A673 (cell line): Measurements from ENCODE around the gene MARK3. TPM values are rescaled to one million over a fixed set of nuclear protein-coding genes. Genes with fewer than 3 reads are reported as not detected.

Source experiments
- BruUV-seq: library from RNA; stranded (reverse); fragments of 400-500 nt; replicated peaks from 2 replicates; lab custom pipeline; 2021; lab: Mats Ljungman, UMichigan
- CTCF ChIA-PET: fragments of 300-600 bp; sonication (Branson Sonifier 250); formaldehyde crosslinking; loops from one replicate; lab custom pipeline; 2022; ENCODE audit warnings: antibody characterized with exemption; lab: Charles Lee
- POLR2A ChIA-PET: fragments of 300-600 bp; sonication (Branson Sonifier 250); formaldehyde crosslinking; loops from one replicate; lab custom pipeline; 2022; ENCODE audit warnings: antibody characterized with exemption; ENCODE audit not compliant: low non-redundant PET; lab: Charles Lee
- DNase-seq: peaks from one replicate; pipeline ENCODE4 v3.0.0-alpha.2; 2015; ENCODE audit warnings: low spot score
- H3K27ac ChIP-seq: fragments of 200-600 bp; sonication (generic); 2 replicates; pipeline ENCODE4 v1.5.1; 2016; ENCODE audit warnings: mixed run types, low read depth, mild to moderate bottlenecking, mixed read lengths, antibody characterized with exemption, low read length; ENCODE audit not compliant: poor library complexity, severe bottlenecking
- H3K27me3 ChIP-seq: fragments of 200-600 bp; sonication (generic); replicated peaks from 2 replicates; pipeline ENCODE4 v1.6.1; 2017; ENCODE audit warnings: mixed run types, low read depth, mild to moderate bottlenecking, mixed read lengths, antibody characterized with exemption, low read length; ENCODE audit not compliant: insufficient read depth, poor library complexity
- H3K36me3 ChIP-seq: fragments of 200-600 bp; sonication (generic); 2 replicates; pipeline ENCODE4 v1.6.1; 2016; ENCODE audit warnings: mixed run types, mild to moderate bottlenecking, mixed read lengths, antibody characterized with exemption, low read length; ENCODE audit not compliant: insufficient read depth, poor library complexity, severe bottlenecking
- H3K4me1 ChIP-seq: fragments of 200-600 bp; sonication (generic); 2 replicates; pipeline ENCODE4 v1.6.1; 2017; ENCODE audit warnings: mixed run types, mild to moderate bottlenecking, mixed read lengths, antibody characterized with exemption, low read length; ENCODE audit not compliant: insufficient read depth, poor library complexity, severe bottlenecking
- H3K4me3 ChIP-seq: fragments of 200-600 bp; sonication (generic); 2 replicates; pipeline ENCODE4 v1.5.1; 2016; ENCODE audit warnings: low read depth, mixed run types, mild to moderate bottlenecking, mixed read lengths, low read length; ENCODE audit not compliant: poor library complexity, severe bottlenecking
- H3K9me3 ChIP-seq: fragments of 200-600 bp; sonication (generic); 2 replicates; pipeline ENCODE4 v1.6.1; 2016; ENCODE audit warnings: mixed run types, low read depth, mild to moderate bottlenecking, mixed read lengths, antibody characterized with exemption, low read length; ENCODE audit not compliant: poor library complexity, severe bottlenecking
- EZH2 ChIP-seq: fragments of 200-600 bp; sonication (generic); IDR thresholded peaks from 2 replicates; pipeline ENCODE4 v1.6.1; 2017; ENCODE audit warnings: borderline replicate concordance, low read depth, mild to moderate bottlenecking, mixed read lengths, antibody characterized with exemption, low read length; ENCODE audit not compliant: poor library complexity, severe bottlenecking
- intact Hi-C: fragments of 100-400 bp; cut with micrococcal nuclease; formaldehyde crosslinking; loops from one replicate; pipeline ENCODE4 v1.10.0; 2022; ENCODE audit not compliant: unreplicated experiment
- total RNA-seq: library from RNA; stranded (reverse); gene quantifications from 2 replicates; pipeline ENCODE4 v1.2.3, GENCODE V29; 2021
- TF ChIP-seq, protein P1 (sequence below): fragments of 300-800, 200-600 bp; sonication (generic); conservative IDR thresholded peaks from 2 replicates; pipeline ENCODE4 v1.5.1; 2017; ENCODE audit warnings: low read depth, mild to moderate bottlenecking, antibody characterized with exemption, low read length, moderate library complexity, mixed read lengths

Gene MARK3
- total RNA-seq, 1 experiment from 2014 or later = 94.4 TPM

- no peaks in the 10 kb centered on the region for H3K27me3 ChIP-seq
- peak; percentile 54 for DNase-seq
- no peak for TF ChIP-seq EZH2
- TF ChIP-seq, protein P1, sequence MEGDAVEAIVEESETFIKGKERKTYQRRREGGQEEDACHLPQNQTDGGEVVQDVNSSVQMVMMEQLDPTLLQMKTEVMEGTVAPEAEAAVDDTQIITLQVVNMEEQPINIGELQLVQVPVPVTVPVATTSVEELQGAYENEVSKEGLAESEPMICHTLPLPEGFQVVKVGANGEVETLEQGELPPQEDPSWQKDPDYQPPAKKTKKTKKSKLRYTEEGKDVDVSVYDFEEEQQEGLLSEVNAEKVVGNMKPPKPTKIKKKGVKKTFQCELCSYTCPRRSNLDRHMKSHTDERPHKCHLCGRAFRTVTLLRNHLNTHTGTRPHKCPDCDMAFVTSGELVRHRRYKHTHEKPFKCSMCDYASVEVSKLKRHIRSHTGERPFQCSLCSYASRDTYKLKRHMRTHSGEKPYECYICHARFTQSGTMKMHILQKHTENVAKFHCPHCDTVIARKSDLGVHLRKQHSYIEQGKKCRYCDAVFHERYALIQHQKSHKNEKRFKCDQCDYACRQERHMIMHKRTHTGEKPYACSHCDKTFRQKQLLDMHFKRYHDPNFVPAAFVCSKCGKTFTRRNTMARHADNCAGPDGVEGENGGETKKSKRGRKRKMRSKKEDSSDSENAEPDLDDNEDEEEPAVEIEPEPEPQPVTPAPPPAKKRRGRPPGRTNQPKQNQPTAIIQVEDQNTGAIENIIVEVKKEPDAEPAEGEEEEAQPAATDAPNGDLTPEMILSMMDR = no peak
- H3K4me1 ChIP-seq = peaks cover 12% of the 10 kb centered on the region
- BruUV-seq = no TSS peak
- intact Hi-C loops = no loop called here
- POLR2A ChIA-PET = no interaction called here
- H3K4me3 ChIP-seq = no peak overlapping the region
- no peaks in the 10 kb centered on the region for H3K36me3 ChIP-seq
- H3K27ac ChIP-seq = peak overlapping the region; percentile 51
- CTCF ChIA-PET = no interaction called here
- H3K9me3 ChIP-seq = no peaks in the 10 kb centered on the region
These were observed 127.7 kb downstream of the MARK3 start for GRCh38 chr14:103512701-103513611.

DNA sequence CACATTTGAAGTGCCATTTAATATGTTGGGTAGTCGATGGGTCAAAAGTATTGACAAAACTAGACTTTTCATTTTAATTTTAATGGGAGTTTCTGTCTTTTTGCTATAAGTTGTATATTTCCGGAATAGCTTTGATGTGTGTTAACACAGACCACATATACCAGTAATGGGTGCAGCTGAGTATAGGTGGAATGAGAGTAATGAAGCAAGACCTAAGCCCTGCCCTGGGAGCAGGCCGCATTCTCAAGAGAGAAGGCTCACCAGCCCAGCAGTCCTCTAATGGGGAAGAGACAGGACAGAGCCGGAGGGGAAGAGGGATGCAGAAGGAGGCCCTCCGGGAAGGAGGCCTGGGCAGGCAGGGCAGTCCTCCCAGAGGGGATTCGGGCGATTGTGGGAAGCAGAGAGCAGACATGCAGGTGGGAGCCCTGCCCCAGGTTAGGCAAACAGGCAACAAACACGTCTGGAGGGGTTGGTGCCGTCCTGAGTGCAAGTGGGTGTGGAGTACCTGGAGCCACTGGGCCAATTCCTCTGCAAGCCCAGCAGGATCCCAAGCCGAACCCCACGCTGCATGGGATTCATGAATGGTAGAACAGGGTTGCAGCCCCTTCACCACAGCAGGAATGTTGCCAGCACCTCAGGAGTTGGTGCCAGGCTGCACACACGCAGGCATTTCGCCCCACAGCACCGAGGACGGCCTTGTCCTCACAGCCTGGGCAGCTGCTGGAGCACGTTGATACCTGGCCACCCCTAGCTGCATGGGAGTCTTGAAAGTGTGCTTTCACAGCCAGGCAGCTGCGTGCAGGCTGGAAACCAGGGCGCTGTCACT, 129.6 kb downstream of the MARK3 start:
- DNase-seq = no peak
- BruUV-seq = no TSS peak
- TF ChIP-seq, protein P1 = no peak
- TF ChIP-seq EZH2 = no peak
- ChIA-PET CTCF (interaction anchor here (0.6 kb wide), 1 partner anchor 436 kb away, joined by 8 read pairs; no protein-coding TSS in a partner anchor), POLR2A (no interaction called here)
- H3K27me3 ChIP-seq = no peaks in the 10 kb centered on the region
- no peak overlapping the region for H3K4me3 ChIP-seq
- intact Hi-C loops = no loop called here
- peaks cover 8% of the 10 kb centered on the region for H3K36me3 ChIP-seq
- peaks cover 16% of the 10 kb centered on the region for H3K4me1 ChIP-seq
- H3K27ac ChIP-seq = no peak overlapping the region
- H3K9me3 ChIP-seq = no peaks in the 10 kb centered on the region

DNA sequence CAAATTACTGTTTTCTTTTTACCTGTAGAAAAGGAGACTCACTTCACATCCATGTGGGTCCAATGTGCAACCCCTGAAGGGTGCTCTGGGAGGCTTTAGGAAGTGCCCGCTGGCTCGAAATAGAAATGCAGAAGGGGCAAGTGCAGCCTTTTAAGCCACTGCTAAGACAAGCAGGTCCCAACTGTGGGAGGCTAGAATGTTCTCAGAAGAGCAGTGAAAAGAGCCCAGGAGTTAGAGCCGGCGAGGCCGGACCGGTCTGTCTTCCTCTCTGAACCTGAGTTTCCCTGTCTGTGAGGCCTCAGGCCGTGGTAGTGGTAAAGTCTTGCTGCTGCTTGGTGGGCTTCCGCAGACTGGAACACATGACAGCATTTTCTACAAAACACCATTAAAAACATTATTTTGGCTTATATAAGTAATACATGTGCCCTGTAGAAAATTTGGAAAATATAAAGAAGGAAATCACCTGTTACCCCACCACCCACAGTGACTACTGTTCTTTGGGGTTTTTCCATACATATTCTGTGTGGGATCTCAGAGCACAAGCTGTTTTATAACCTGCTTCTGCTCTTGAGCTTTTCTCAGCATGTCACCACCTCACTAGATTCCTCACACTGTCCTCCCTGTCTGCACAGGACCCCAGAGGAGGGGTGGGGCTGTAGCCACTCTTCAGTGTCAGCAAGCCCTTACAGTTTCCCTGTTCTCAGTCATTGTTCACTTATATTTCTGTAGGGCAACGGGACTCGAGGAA, 131.4 kb downstream of the MARK3 start:
- peaks cover 25% of the 10 kb centered on the region for H3K4me1 ChIP-seq
- no TSS peak for BruUV-seq
- TF ChIP-seq, protein P1 = no peak
- TF ChIP-seq EZH2 = no peak
- H3K9me3 ChIP-seq = no peaks in the 10 kb centered on the region
- no peaks in the 10 kb centered on the region for H3K27me3 ChIP-seq
- ChIA-PET POLR2A (no interaction called here), CTCF (no interaction called here)
- intact Hi-C loops = no loop called here
- no peak for DNase-seq
- peak overlapping the region; percentile 54 for H3K27ac ChIP-seq
- no peak overlapping the region for H3K4me3 ChIP-seq
- peaks cover 15% of the 10 kb centered on the region for H3K36me3 ChIP-seq
